Testis (tissue), 2 donors: Measurements from ENCODE around the gene KNL1.

Experiments
- CTCF ChIP-seq, 3 experiments: fragments of 450-650 bp in 2 of 3; fragments of 200-600 bp in 1 of 3; sonication (generic) in 1 of 3; IDR thresholded peaks; one replicate each; pipeline ENCODE4 v1.5.1; 2016 to 2019; ENCODE audit warnings: antibody characterized with exemption in 3 of 3, mild to moderate bottlenecking in 2 of 3, moderate library complexity in 1 of 3
- POLR2A ChIP-seq: fragments of 450-650 bp; IDR thresholded peaks from one replicate; pipeline ENCODE4 v1.6.1; 2017; ENCODE audit warnings: antibody characterized with exemption, mild to moderate bottlenecking, moderate library complexity

DNA sequence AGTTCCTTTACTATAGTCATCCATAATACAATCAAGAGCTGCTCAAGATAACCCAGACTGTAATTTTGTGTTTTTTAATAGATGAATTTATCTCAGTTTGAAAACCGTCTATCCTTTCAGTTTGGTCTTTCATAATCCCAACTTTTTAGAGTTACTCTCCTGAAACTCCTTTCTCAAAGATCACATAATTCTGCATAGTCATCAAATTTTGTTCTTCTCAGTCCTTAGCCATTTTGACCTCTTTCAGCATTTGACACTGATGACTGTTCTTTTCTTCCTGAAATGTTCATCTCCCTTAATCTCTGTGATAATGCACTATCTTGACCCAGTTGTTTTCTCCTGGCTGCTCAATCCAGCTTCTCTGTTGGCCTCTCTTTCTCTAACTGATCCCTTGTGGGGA is 53.5 kb downstream of the KNL1 start:
- TF ChIP-seq CTCF (IDR thresholded peaks at IDR 0.05) (no peak), POLR2A (no peak)
